GM21786 (cell line): Measurements from ENCODE around the gene SEMA4A.
"Not testable (repeated sequence)": the region's sequence is repeated elsewhere in the genome, so short reads cannot be mapped to it uniquely, and the experiment has no call there.

Experiments used
- ATAC-seq: cut with Tn5 transposase; IDR thresholded peaks from one replicate; pipeline ENCODE4 v1.9.1; 2021; ENCODE audit not compliant: unreplicated experiment

The SEMA4A gene

GRCh38 chr1:156157506-156157905 lies 4.1 kb downstream of the SEMA4A start:
- ATAC-seq: no peak

- no peak for ATAC-seq
These were observed 4.6 kb downstream of the SEMA4A start for GRCh38 chr1:156157966-156158365.

GRCh38 chr1:156160000-156160742 lies 6.8 kb downstream of the SEMA4A start:
- ATAC-seq: no peak

- ATAC-seq: no peak
These were observed 7.4 kb downstream of the SEMA4A start for GRCh38 chr1:156160743-156161171.

GRCh38 chr1:156162430-156163037 lies 9.1 kb downstream of the SEMA4A start:
- no peak for ATAC-seq

GRCh38 chr1:156163712-156164111 lies 10.3 kb downstream of the SEMA4A start:
- no peak for ATAC-seq

- no peak for ATAC-seq
These were observed 10.9 kb downstream of the SEMA4A start for GRCh38 chr1:156164125-156164831.

- ATAC-seq: no peak
These were observed 11.7 kb downstream of the SEMA4A start for GRCh38 chr1:156165083-156165482.

GRCh38 chr1:156167536-156167935 lies 14.2 kb downstream of the SEMA4A start:
- no peak for ATAC-seq

- ATAC-seq: no peak
These were observed 19.5 kb downstream of the SEMA4A start for GRCh38 chr1:156172696-156173470.

- no peak for ATAC-seq
These were observed 23.3 kb downstream of the SEMA4A start for GRCh38 chr1:156176610-156177210.

GRCh38 chr1:156177919-156178654 lies 24.7 kb downstream of the SEMA4A start:
- ATAC-seq: no peak

- ATAC-seq: no peak
These were observed 27.1 kb downstream of the SEMA4A start for GRCh38 chr1:156180471-156180870.

- ATAC-seq: not testable (repeated sequence)
These were observed 28.1 kb downstream of the SEMA4A start for GRCh38 chr1:156181391-156181924.

- not testable (repeated sequence) for ATAC-seq
These were observed 28.8 kb downstream of the SEMA4A start for GRCh38 chr1:156182010-156182779.

GRCh38 chr1:156186347-156187177 lies 33.2 kb downstream of the SEMA4A start:
- not testable (repeated sequence) for ATAC-seq

- not testable (repeated sequence) for ATAC-seq
These were observed 36.9 kb downstream of the SEMA4A start for GRCh38 chr1:156190265-156190664.

GRCh38 chr1:156191292-156191964 lies 38.0 kb downstream of the SEMA4A start:
- no peak for ATAC-seq
